GM12801 (cell line): ENCODE measurements around the gene RNF43.

Source experiments
- TF ChIP-seq, protein P1 (sequence below): IDR thresholded peaks from one replicate; pipeline ENCODE4 v1.5.1; 2011; ENCODE audit warnings: control low read depth; ENCODE audit not compliant: insufficient read length; ENCODE audit errors: extremely low read depth

Gene RNF43

GRCh38 chr17:58417300-58418092, at the start of gene RNF43:
Gene RNF43 (minus strand): TSS chr17:58417534. CDS start chr17:58415577, 1,957 bp downstream.
- TF ChIP-seq, protein P1, sequence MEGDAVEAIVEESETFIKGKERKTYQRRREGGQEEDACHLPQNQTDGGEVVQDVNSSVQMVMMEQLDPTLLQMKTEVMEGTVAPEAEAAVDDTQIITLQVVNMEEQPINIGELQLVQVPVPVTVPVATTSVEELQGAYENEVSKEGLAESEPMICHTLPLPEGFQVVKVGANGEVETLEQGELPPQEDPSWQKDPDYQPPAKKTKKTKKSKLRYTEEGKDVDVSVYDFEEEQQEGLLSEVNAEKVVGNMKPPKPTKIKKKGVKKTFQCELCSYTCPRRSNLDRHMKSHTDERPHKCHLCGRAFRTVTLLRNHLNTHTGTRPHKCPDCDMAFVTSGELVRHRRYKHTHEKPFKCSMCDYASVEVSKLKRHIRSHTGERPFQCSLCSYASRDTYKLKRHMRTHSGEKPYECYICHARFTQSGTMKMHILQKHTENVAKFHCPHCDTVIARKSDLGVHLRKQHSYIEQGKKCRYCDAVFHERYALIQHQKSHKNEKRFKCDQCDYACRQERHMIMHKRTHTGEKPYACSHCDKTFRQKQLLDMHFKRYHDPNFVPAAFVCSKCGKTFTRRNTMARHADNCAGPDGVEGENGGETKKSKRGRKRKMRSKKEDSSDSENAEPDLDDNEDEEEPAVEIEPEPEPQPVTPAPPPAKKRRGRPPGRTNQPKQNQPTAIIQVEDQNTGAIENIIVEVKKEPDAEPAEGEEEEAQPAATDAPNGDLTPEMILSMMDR: no peak

DNA sequence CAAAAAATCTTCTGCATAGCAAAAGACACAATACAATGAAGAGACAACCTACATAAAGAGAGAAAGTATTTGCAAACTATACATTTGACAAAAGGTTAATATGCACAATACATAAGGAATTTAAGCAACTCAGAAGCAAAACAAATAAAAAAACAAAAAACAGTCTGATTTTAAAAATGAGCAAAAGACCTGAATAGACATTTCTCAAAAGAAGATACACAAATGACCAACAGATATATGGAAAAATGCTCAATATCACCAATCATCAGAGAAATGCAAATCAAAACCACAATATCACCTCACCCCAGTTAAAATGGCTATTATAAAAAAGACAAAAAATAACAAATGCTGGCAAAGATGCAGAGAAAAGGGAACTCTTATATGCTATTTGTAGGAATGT, 38.2 kb upstream of the RNF43 start:
- TF ChIP-seq, protein P1: no peak

GRCh38 chr17:58452738-58453137, 35.4 kb upstream of the RNF43 start:
- TF ChIP-seq, protein P1: no peak

DNA sequence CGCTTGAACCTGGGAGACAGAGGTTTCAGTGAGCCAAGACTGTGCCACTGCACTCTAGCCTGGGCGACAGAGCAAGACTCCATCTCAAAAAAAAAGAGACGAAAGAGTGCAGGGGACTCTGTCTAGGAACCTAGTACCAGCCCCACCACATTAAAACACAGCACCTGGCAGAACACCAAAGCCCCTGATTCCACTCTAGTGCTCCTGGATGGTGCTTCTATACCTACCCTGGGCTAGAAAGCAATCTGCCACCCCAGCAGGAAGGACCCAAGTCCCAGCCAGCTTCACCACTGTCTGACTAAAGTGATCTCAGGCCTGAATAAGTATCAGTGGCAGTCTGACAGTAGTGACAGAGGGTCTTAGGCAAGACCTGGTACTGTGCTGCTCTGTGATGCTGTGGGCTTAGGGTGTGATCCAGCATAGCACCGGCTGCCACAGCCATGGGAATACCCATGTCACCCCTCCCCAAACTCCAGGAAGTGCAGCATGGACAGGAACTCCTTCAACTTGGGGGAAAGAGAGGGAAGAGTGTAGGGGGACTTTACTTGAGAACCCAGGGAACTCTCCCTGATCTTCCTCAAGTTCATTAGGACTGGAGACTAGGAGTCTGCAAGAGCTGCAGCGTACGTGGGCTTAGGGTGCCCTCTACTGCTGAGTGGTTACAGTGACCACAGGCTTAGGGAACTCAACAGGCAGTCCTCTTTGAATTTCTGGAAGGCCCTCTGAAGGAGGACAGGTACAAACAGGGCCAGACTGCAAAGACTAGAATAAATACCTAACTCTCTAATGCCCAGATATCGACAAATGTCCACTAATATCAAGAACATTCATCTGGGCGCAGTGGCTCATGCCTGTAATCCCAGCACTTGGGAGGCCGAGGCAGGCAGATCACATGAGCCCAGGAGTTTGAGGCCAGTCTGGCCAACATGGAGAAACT, 30.0 kb upstream of the RNF43 start:
- TF ChIP-seq, protein P1: peak; percentile 50

DNA sequence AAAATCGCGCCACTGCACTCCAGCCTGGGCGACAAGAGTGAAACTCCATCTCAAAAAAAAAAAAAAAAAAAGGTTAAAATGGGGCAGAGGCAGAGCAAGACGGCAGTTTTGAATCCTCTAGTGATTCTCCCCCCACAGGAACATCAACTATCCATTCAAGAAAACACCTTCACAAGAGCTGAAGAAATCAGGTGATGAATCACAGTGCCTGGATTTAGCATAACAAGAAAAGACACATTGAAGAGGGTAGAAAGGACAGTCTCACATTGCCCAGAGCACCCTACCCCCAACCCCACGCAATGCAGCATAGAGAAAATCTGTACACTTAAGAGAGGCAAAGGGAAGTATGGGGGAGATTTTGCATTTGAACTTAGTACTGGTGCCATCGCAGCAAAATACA, 28.8 kb upstream of the RNF43 start:
- TF ChIP-seq, protein P1: no peak

- TF ChIP-seq, protein P1: no peak
Observed at GRCh38 chr17:58436805-58437239, 19.5 kb upstream of the RNF43 start.

GRCh38 chr17:58436245-58436644, 18.9 kb upstream of the RNF43 start:
- TF ChIP-seq, protein P1: no peak
